H1 (cell line): Measurements from ENCODE around the gene FRMPD2. TPM values are rescaled to one million over a fixed set of nuclear protein-coding genes. Genes with fewer than 3 reads are reported as not detected.

Experiments used
- CTCF ChIA-PET: fragments of 300-600 bp; sonication (Branson Sonifier 250); formaldehyde crosslinking; loops from one replicate; lab custom pipeline; 2021; ENCODE audit not compliant: partially characterized antibody; lab: Charles Lee
- POLR2A ChIA-PET: fragments of 300-600 bp; sonication (Branson Sonifier 250); formaldehyde crosslinking; loops from one replicate; lab custom pipeline; 2021; ENCODE audit warnings: inconsistent platforms; ENCODE audit not compliant: partially characterized antibody; lab: Charles Lee
- DNase-seq, 2 experiments: peaks; one replicate each; pipeline versions ENCODE4 v3.0.0 to v3.0.0-alpha.2; 2010 to 2022; ENCODE audit warnings: low spot score in 2 of 2, low read depth in 1 of 2, mixed read lengths in 1 of 2
- FAIRE-seq: peaks from 2 replicates; lab custom pipeline; 2011; peaks lifted over from hg19 to GRCh38; lab: Jason Lieb, UNC
- H2AFZ ChIP-seq: 2 replicates; pipeline ENCODE4 v1.8.1; 2012; ENCODE audit warnings: low read length, inconsistent platforms
- H2AK5ac ChIP-seq: 2 replicates; pipeline ENCODE4 v1.6.1; 2013; ENCODE audit warnings: low read depth, low read length
- H2BK120ac ChIP-seq: replicated peaks from 2 replicates; pipeline ENCODE3; 2013; ENCODE audit warnings: low read depth, low read length, inconsistent platforms
- H2BK12ac ChIP-seq: 2 replicates; pipeline ENCODE4 v1.6.1; 2013; ENCODE audit warnings: low read depth, low read length
- H2BK15ac ChIP-seq: 2 replicates; pipeline ENCODE4 v1.6.1; 2013; ENCODE audit warnings: low read length
- H2BK20ac ChIP-seq: 2 replicates; pipeline ENCODE4 v1.6.1; 2013; ENCODE audit warnings: low read length
- H2BK5ac ChIP-seq: 2 replicates; pipeline ENCODE4 v1.6.1; 2013; ENCODE audit warnings: low read depth, low read length
- H3K14ac ChIP-seq: 2 replicates; pipeline ENCODE4 v1.6.1; 2013; ENCODE audit warnings: inconsistent platforms; ENCODE audit not compliant: insufficient read length
- H3K18ac ChIP-seq: 2 replicates; pipeline ENCODE4 v1.6.1; 2013; ENCODE audit warnings: low read length; ENCODE audit errors: extremely low read depth
- H3K23ac ChIP-seq: 2 replicates; pipeline ENCODE4 v1.6.1; 2013; ENCODE audit warnings: inconsistent platforms; ENCODE audit not compliant: insufficient read length
- H3K23me2 ChIP-seq: 2 replicates; pipeline ENCODE4 v1.6.1; 2013; ENCODE audit warnings: low read depth, low read length
- H3K27ac ChIP-seq: 2 replicates; pipeline ENCODE4 v1.6.1; 2011; ENCODE audit warnings: low read depth, low read length, inconsistent platforms
- H3K27me3 ChIP-seq, 4 experiments: replicated peaks in 1 of 4; 1 replicate in 1 of 4; 2 replicates in 3 of 4; pipeline versions ENCODE4 v1.6.1 to v1.8.1; 2011 to 2013; ENCODE audit warnings: low read length in 3 of 4, mild to moderate bottlenecking in 3 of 4, inconsistent platforms in 2 of 4, mixed read lengths in 2 of 4, moderate library complexity in 1 of 4; ENCODE audit not compliant: control insufficient read depth in 3 of 4, insufficient read depth in 3 of 4; ENCODE audit errors: extremely low read depth in 1 of 4
- H3K36me3 ChIP-seq, 4 experiments: 2 replicates each; pipeline versions ENCODE4 v1.6.1 to v1.8.1; 2011 to 2013; ENCODE audit warnings: mild to moderate bottlenecking in 4 of 4, low read length in 3 of 4, moderate library complexity in 2 of 4, control low read depth in 1 of 4, inconsistent platforms in 1 of 4; ENCODE audit not compliant: insufficient read depth in 4 of 4, control insufficient read depth in 2 of 4
- H3K4ac ChIP-seq: replicated peaks from 2 replicates; pipeline ENCODE3; 2013; ENCODE audit warnings: low read length, low read depth, mixed read lengths, inconsistent platforms; ENCODE audit not compliant: insufficient read length
- H3K4me1 ChIP-seq, 4 experiments: replicated peaks in 1 of 4; 1 replicate in 1 of 4; 2 replicates in 3 of 4; pipeline versions ENCODE4 v1.6.1 to v1.8.1; 2011 to 2013; ENCODE audit warnings: low read length in 3 of 4, inconsistent platforms in 2 of 4, mixed read lengths in 1 of 4; ENCODE audit not compliant: insufficient read depth in 4 of 4, control insufficient read depth in 3 of 4
- H3K4me2 ChIP-seq, 2 experiments: 2 replicates each; pipeline versions ENCODE4 v1.6.1 to v1.8.1; 2011 to 2013; ENCODE audit warnings: low read depth in 2 of 2, low read length in 2 of 2, control low read depth in 1 of 2, inconsistent platforms in 1 of 2, mild to moderate bottlenecking in 1 of 2; ENCODE audit not compliant: insufficient read depth in 1 of 2
- H3K4me3 ChIP-seq, 4 experiments: fragments of 200-600, 300-600 bp in 1 of 4; sonication (generic), shearing (Covaris generic), sonication (Bioruptor Twin) in 1 of 4; 2 replicates each; pipeline versions ENCODE4 v1.5.1 to v1.8.1; 2011 to 2016; ENCODE audit warnings: low read length in 4 of 4, low read depth in 3 of 4, control low read depth in 2 of 4, inconsistent platforms in 2 of 4, mild to moderate bottlenecking in 2 of 4, mixed read lengths in 1 of 4, moderate library complexity in 1 of 4; ENCODE audit not compliant: insufficient read depth in 2 of 4; ENCODE audit errors: extremely low read depth in 1 of 4
- H3K56ac ChIP-seq: replicated peaks from 2 replicates; pipeline ENCODE3; 2013; ENCODE audit warnings: low read depth, mild to moderate bottlenecking, mixed read lengths, low read length, inconsistent platforms; ENCODE audit not compliant: insufficient read length
- H3K79me1 ChIP-seq: 2 replicates; pipeline ENCODE4 v1.6.1; 2013; ENCODE audit warnings: low read depth, low read length, control low read depth
- H3K79me2 ChIP-seq, 2 experiments: 2 replicates each; pipeline versions ENCODE4 v1.6.1 to v1.8.1; 2012 to 2013; ENCODE audit warnings: low read length in 2 of 2, mild to moderate bottlenecking in 2 of 2, inconsistent platforms in 1 of 2; ENCODE audit not compliant: insufficient read depth in 2 of 2, control insufficient read depth in 1 of 2
- H3K9ac ChIP-seq, 4 experiments: replicated peaks in 1 of 4; 1 replicate in 1 of 4; 2 replicates in 3 of 4; pipeline versions ENCODE4 v1.6.1 to v1.8.1; 2011 to 2013; ENCODE audit warnings: low read depth in 3 of 4, low read length in 3 of 4, control low read depth in 2 of 4, mild to moderate bottlenecking in 2 of 4, moderate library complexity in 2 of 4, inconsistent platforms in 1 of 4; ENCODE audit errors: extremely low read depth in 1 of 4
- H3K9me3 ChIP-seq, 2 experiments: 2 replicates each; pipeline versions ENCODE4 v1.6.1 to v1.8.1; 2012 to 2013; ENCODE audit warnings: mild to moderate bottlenecking in 2 of 2, moderate library complexity in 2 of 2, control low read depth in 1 of 2, inconsistent platforms in 1 of 2, low read depth in 1 of 2, low read length in 1 of 2, mixed read lengths in 1 of 2; ENCODE audit not compliant: insufficient read depth in 2 of 2
- H4K20me1 ChIP-seq, 2 experiments: replicated peaks in 1 of 2; 2 replicates each; pipeline versions ENCODE3 to v1.8.1; 2011 to 2013; ENCODE audit warnings: inconsistent platforms in 2 of 2, low read length in 2 of 2, mild to moderate bottlenecking in 1 of 2; ENCODE audit not compliant: insufficient read depth in 2 of 2, control insufficient read depth in 1 of 2
- H4K5ac ChIP-seq: 2 replicates; pipeline ENCODE4 v1.6.1; 2013; ENCODE audit warnings: low read length, low read depth, mixed read lengths, inconsistent platforms; ENCODE audit not compliant: insufficient read length
- H4K8ac ChIP-seq: 2 replicates; pipeline ENCODE4 v1.8.0; 2013; ENCODE audit warnings: mild to moderate bottlenecking, moderate library complexity, low read length, inconsistent platforms; ENCODE audit not compliant: insufficient read depth; ENCODE audit errors: extremely low read depth
- H4K91ac ChIP-seq: replicated peaks from 2 replicates; pipeline ENCODE3; 2013; ENCODE audit warnings: low read length, mixed read lengths, inconsistent platforms; ENCODE audit not compliant: insufficient read length
- EGR1 ChIP-seq: IDR thresholded peaks from 2 replicates; pipeline ENCODE4 v1.6.1; 2011; ENCODE audit warnings: low read depth, low read length, borderline replicate concordance
- POLR2A ChIP-seq, 2 experiments: IDR thresholded peaks; 1 replicate in 1 of 2; 2 replicates in 1 of 2; pipeline ENCODE4 v1.6.1; 2011; ENCODE audit warnings: low read depth in 2 of 2, low read length in 2 of 2, mild to moderate bottlenecking in 2 of 2; ENCODE audit errors: control extremely low read depth in 1 of 2
- SAP30 ChIP-seq: fragments of 300-600 bp; sonication (generic); IDR thresholded peaks from 2 replicates; pipeline ENCODE4 v1.7.1; 2012; ENCODE audit warnings: low read length, moderate library complexity, mild to moderate bottlenecking, inconsistent platforms; ENCODE audit not compliant: insufficient read depth, insufficient replicate concordance
- SIN3A ChIP-seq, 2 experiments: IDR thresholded peaks in 1 of 2; conservative IDR thresholded peaks in 1 of 2; 2 replicates each; pipeline ENCODE4 v1.6.1; 2011 to 2012; ENCODE audit warnings: low read length in 2 of 2, improper control_type of control experiment in 1 of 2, low read depth in 1 of 2, mild to moderate bottlenecking in 1 of 2
- TBP ChIP-seq: IDR thresholded peaks from 2 replicates; pipeline ENCODE4 v1.6.1; 2011; ENCODE audit warnings: low read depth, low read length, improper control_type of control experiment
- ZNF274 ChIP-seq: IDR thresholded peaks from 2 replicates; pipeline ENCODE4 v1.7.0; 2012; ENCODE audit warnings: low read length, borderline replicate concordance; ENCODE audit errors: extremely low read depth
- WGBS, 2 experiments: shearing (Covaris generic) in 1 of 2; methylation state at CpG; one replicate each; pipeline versions ENCODE4 v1.1.6 to v1.1.7; 2013 to 2015; ENCODE audit warnings: low lambda C conversion rate in 2 of 2, mixed read lengths in 2 of 2, inconsistent platforms in 1 of 2, low coverage in 1 of 2, missing lambda C conversion rate in 1 of 2; ENCODE audit not compliant: insufficient replicate concordance in 2 of 2, insufficient coverage in 1 of 2, insufficient read length in 1 of 2; ENCODE audit errors: extremely low coverage in 1 of 2, missing lambda C conversion rate in 1 of 2; 5-methylcytosine and 5-hydroxymethylcytosine counted together
- polyA plus RNA-seq, 7 experiments: library from polyadenylated mRNA; depleted of rRNA in 3 of 7; stranded (reverse) in 5 of 7; unstranded in 2 of 7; fragments of >200 nt in 5 of 7; fragments of 200-250 nt in 2 of 7; gene quantifications; 1 replicate in 5 of 7; 2 replicates in 1 of 7; 4 replicates in 1 of 7; pipeline versions ENCODE4 v1.2.1 to v1.2.3, GENCODE V29; 2011 to 2013; ENCODE audit warnings: missing spikeins in 2 of 7, mixed read lengths in 2 of 7
- total RNA-seq: library from RNA; stranded (reverse); fragmentation: NEBNext Ultra II Directional; extraction: Animal tissue kit (Norgen Biotek cat#: 25700); gene quantifications from 2 replicates; pipeline ENCODE4 v1.2.1, GENCODE V29; 2021

The FRMPD2 gene
- total and polyA plus RNA-seq, 2 of the 8 experiments (the other 6 are each of a cell fraction or from before 2014, with no cell fraction given) = 0.07 to 0.47 TPM

GRCh38 chr10:48210966-48211365 lies 63.5 kb downstream of the FRMPD2 start:
- Histone ChIP-seq H3K56ac (no peak overlapping the region), H3K9ac (no peak overlapping the region), H3K4me3 (no peak overlapping the region), H2AFZ (no peak overlapping the region), H4K91ac (no peak overlapping the region), H2BK20ac (no peak overlapping the region), H3K4me2 (no peak overlapping the region), H4K20me1 (no peaks in the 10 kb centered on the region), H3K79me2 (no peaks in the 10 kb centered on the region), H2BK5ac (no peak overlapping the region), H3K18ac (no peak overlapping the region), H2AK5ac (no peak overlapping the region), H3K27ac (no peak overlapping the region), H3K36me3 (no peaks in the 10 kb centered on the region), H2BK120ac (no peak overlapping the region), H3K9me3 (no peaks in the 10 kb centered on the region), H3K79me1 (no peaks in the 10 kb centered on the region), H4K5ac (no peak overlapping the region), H3K14ac (no peak overlapping the region), H4K8ac (no peak overlapping the region), H3K23me2 (no peaks in the 10 kb centered on the region), H3K23ac (no peak overlapping the region), H3K4me1 (peaks cover 0 to 3% (median 0%) of the 10 kb centered on the region in 4 experiments; a peak in 1 of 7 replicates), H3K27me3 (peaks cover 0 to 3% (median under 1%) of the 10 kb centered on the region in 4 experiments; a peak in 1 of 7 replicates), H3K4ac (no peak overlapping the region), H2BK12ac (no peak overlapping the region), H2BK15ac (no peak overlapping the region)
- no peak for FAIRE-seq
- POLR2A ChIA-PET = no interaction called here
- DNase-seq = no peak
- CTCF ChIA-PET = interaction anchor here (1.2 to 6.4 kb wide), 2 partner anchors 14 to 16 kb away, joined by 3 to 46 read pairs; no protein-coding TSS in a partner anchor
- WGBS, 2 experiments = 95% methylated on average over 5 of the region's 5 CpGs; no CpG with 5 or more reads in 1 of the 2 experiments
- TF ChIP-seq TBP (no peak), SIN3A (conservative IDR thresholded peaks at IDR 0.05 in 1 of 2, IDR thresholded peaks at IDR 0.05 in 1 of 2; ENCODE audit: low read depth in 1 of 2, low read length in 2 of 2) (no peak), POLR2A (IDR thresholded peaks at IDR 0.05; ENCODE audit: control extremely low read depth in 1 of 2, low read depth in 2 of 2, low read length in 2 of 2) (no peak), SAP30 (no peak), ZNF274 (no peak), EGR1 (no peak)
